ENCODE results near the gene PNMA1. TPM values are rescaled to one million over a fixed set of nuclear protein-coding genes. Genes with fewer than 3 reads are reported as not detected.

Gene PNMA1, protein sequence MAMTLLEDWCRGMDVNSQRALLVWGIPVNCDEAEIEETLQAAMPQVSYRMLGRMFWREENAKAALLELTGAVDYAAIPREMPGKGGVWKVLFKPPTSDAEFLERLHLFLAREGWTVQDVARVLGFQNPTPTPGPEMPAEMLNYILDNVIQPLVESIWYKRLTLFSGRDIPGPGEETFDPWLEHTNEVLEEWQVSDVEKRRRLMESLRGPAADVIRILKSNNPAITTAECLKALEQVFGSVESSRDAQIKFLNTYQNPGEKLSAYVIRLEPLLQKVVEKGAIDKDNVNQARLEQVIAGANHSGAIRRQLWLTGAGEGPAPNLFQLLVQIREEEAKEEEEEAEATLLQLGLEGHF
- 34.5 TPM for polyA plus RNA-seq (2013, experiment 1 of 2)
- 34.4 TPM for polyA plus RNA-seq (2013, experiment 2 of 2)

DNA sequence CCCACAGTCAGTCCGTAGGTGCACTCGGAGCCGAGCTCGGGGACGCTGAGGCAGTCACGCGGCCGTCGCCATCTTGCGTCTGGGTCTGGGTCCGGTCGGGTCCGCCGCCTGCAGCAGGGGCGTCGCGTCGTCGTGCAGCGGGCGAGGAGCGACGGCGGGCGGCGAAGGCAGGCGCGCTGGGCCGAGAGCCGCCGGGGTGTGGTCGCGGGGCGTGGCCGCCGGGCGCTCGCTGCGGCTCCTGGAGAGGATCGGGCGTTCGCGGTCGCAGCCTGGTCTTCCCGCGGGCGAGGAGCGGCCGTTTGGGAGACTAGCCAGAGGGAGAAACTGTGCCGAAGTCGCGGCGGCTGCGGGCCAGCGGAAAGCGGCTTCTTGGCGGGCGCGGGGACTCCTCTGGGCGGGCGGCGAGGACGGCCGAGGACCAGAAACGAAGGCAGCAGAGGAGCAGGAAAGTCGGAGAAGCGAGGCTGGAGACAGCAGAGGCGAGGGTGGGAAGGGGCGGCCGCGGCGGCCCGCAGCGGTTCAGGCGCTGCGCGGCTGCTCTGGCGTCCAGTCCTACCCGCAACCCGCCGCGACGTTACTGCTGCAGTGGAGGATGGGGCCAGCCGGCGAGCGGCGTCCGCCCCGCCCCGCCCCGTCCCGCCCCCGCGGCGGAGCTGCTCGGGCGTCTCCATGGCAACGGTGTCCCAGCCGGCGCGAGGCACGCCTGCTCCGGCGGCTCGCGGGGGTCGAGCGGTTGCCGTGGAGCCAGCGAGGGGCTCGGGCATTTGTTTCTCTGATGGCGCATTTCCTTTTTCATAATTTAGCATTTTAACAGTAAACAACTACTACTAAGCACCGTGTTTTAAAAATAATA lies at the start of gene PNMA1:
TSS of gene PNMA1 (minus strand) at position 582 of the 853 bp plus-strand sequence. CDS start 745 bp downstream, outside the sequence.
- H2BK5ac ChIP-seq (ENCODE audit: low read length) = no peak within 1 kb of the TSS
- peak within 1 kb of the TSS; percentile 90 for H3K18ac ChIP-seq (ENCODE audit: low read length)
- H3K79me2 ChIP-seq (ENCODE audit: control insufficient read depth, insufficient read depth, low read length) = peaks cover 15% of the 10 kb centered on the region
- H3K4me3 ChIP-seq (ENCODE audit: low read length) = peak within 1 kb of the TSS; percentile 49
- no peaks in the 10 kb centered on the region for H3K36me3 ChIP-seq (ENCODE audit: control insufficient read depth, insufficient read depth, low read length)
- H4K5ac ChIP-seq (ENCODE audit: low read length) = no peak within 1 kb of the TSS
- H3K4ac ChIP-seq (ENCODE audit: low read depth, low read length) = no peak within 1 kb of the TSS
- H3K56ac ChIP-seq (ENCODE audit: low read length) = peak within 1 kb of the TSS; percentile 87
- no peak within 1 kb of the TSS for H4K8ac ChIP-seq (ENCODE audit: low read depth, low read length)
- no peak within 1 kb of the TSS for H2AK5ac ChIP-seq (ENCODE audit: low read length)
- no CpG with 5 or more reads among the region's 113 CpGs for WGBS (ENCODE audit: extremely low coverage, insufficient coverage, low lambda C conversion rate)
- H3K4me2 ChIP-seq (ENCODE audit: low read length) = peak within 1 kb of the TSS; percentile 68
- no peak within 1 kb of the TSS for H2BK15ac ChIP-seq (replicated peaks; ENCODE audit: low read depth)
- peak within 1 kb of the TSS; percentile 80 for H3K27ac ChIP-seq (ENCODE audit: low read depth, low read length)
- H2BK120ac ChIP-seq (ENCODE audit: low read depth, low read length) = peak within 1 kb of the TSS; percentile 14
- H3K9ac ChIP-seq (ENCODE audit: low read length) = peak within 1 kb of the TSS; percentile 72
- H3K4me1 ChIP-seq (ENCODE audit: control insufficient read depth, low read depth, low read length) = peaks cover 9% of the 10 kb centered on the region
- H3K23ac ChIP-seq (ENCODE audit: low read length) = peak within 1 kb of the TSS; percentile 91
- no peaks in the 10 kb centered on the region for H3K27me3 ChIP-seq (ENCODE audit: insufficient read depth, low read length, poor library complexity)
- peak; percentile 90 for DNase-seq
- peaks cover 11% of the 10 kb centered on the region for H3K79me1 ChIP-seq (ENCODE audit: low read length)

DNA sequence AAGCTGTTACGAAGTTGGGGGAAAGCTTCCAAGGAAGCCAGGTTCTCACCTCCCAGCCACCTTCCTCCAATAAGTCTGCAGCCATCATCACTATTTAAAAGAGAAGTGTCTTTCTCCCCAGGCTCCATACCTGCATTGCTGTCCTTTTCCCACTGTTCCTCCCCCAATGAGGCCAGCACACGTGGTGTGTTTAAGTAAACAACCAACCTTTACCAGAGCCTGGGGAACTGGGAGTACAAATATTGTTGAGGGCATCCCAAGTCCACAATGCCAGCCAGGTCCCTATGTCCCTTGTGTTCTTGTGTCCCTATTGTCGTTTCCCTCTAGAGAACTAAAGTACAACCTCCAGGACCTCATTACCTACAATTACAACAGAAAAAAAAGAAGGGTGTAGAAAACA lies 49.2 kb upstream of the PNMA1 start:
- no peak overlapping the region for H3K4ac ChIP-seq (ENCODE audit: low read depth, low read length)
- no peaks in the 10 kb centered on the region for H3K79me2 ChIP-seq (ENCODE audit: control insufficient read depth, insufficient read depth, low read length)
- peaks cover 3% of the 10 kb centered on the region for H3K79me1 ChIP-seq (ENCODE audit: low read length)
- H3K56ac ChIP-seq (ENCODE audit: low read length) = no peak overlapping the region
- H3K27me3 ChIP-seq (ENCODE audit: insufficient read depth, low read length, poor library complexity) = no peaks in the 10 kb centered on the region
- no peak overlapping the region for H3K23ac ChIP-seq (ENCODE audit: low read length)
- no peak overlapping the region for H2BK5ac ChIP-seq (ENCODE audit: low read length)
- no peak overlapping the region for H3K27ac ChIP-seq (ENCODE audit: low read depth, low read length)
- H3K4me2 ChIP-seq (ENCODE audit: low read length) = no peak overlapping the region
- no peak overlapping the region for H2AK5ac ChIP-seq (ENCODE audit: low read length)
- H4K8ac ChIP-seq (ENCODE audit: low read depth, low read length) = no peak overlapping the region
- no peak overlapping the region for H2BK15ac ChIP-seq (replicated peaks; ENCODE audit: low read depth)
- no peak overlapping the region for H4K5ac ChIP-seq (ENCODE audit: low read length)
- DNase-seq = no peak
- H3K4me3 ChIP-seq (ENCODE audit: low read length) = no peak overlapping the region
- H3K36me3 ChIP-seq (ENCODE audit: control insufficient read depth, insufficient read depth, low read length) = no peaks in the 10 kb centered on the region
- H3K4me1 ChIP-seq (ENCODE audit: control insufficient read depth, low read depth, low read length) = no peaks in the 10 kb centered on the region
- no peak overlapping the region for H3K18ac ChIP-seq (ENCODE audit: low read length)
- no CpG with 5 or more reads among the region's 3 CpGs for WGBS (ENCODE audit: extremely low coverage, insufficient coverage, low lambda C conversion rate)
- H3K9ac ChIP-seq (ENCODE audit: low read length) = no peak overlapping the region
- no peak overlapping the region for H2BK120ac ChIP-seq (ENCODE audit: low read depth, low read length)

DNA sequence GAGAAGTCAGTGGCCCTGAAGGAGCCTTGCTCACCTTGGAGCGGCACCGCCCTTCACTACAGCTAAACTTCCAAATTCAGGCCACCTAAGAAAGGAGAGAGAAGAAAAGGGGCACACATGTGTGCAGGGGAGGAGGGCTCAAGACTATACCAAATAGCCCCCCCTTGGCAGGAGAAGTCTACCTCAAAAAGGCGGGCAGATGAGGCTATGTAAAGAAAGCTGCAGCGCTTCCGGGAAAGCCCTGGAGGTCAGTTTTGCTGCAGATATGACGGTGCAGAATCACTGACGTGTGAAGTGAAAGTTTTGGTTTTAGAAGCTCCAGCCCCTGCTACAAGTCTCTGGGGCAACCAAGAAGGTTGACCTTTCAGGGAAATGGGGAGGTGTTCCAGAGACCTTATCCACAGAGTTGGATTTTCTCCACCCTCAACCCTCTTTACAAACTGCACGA lies 48.2 kb upstream of the PNMA1 start:
- Histone ChIP-seq H3K4me2 (ENCODE audit: low read length) (no peak overlapping the region), H3K79me1 (ENCODE audit: low read length) (peaks cover 9% of the 10 kb centered on the region), H3K56ac (ENCODE audit: low read length) (no peak overlapping the region), H2BK15ac (replicated peaks; ENCODE audit: low read depth) (no peak overlapping the region), H2BK120ac (ENCODE audit: low read depth, low read length) (no peak overlapping the region), H2AK5ac (ENCODE audit: low read length) (no peak overlapping the region), H3K79me2 (ENCODE audit: control insufficient read depth, insufficient read depth, low read length) (peaks cover 8% of the 10 kb centered on the region), H3K4me3 (ENCODE audit: low read length) (no peak overlapping the region), H3K27me3 (ENCODE audit: insufficient read depth, low read length, poor library complexity) (no peaks in the 10 kb centered on the region), H2BK5ac (ENCODE audit: low read length) (no peak overlapping the region), H4K5ac (ENCODE audit: low read length) (no peak overlapping the region), H3K4me1 (ENCODE audit: control insufficient read depth, low read depth, low read length) (peaks cover 1% of the 10 kb centered on the region), H3K36me3 (ENCODE audit: control insufficient read depth, insufficient read depth, low read length) (no peaks in the 10 kb centered on the region), H3K4ac (ENCODE audit: low read depth, low read length) (no peak overlapping the region), H3K18ac (ENCODE audit: low read length) (no peak overlapping the region), H3K9ac (ENCODE audit: low read length) (no peak overlapping the region), H3K23ac (ENCODE audit: low read length) (peak overlapping the region; percentile 30), H3K27ac (ENCODE audit: low read depth, low read length) (no peak overlapping the region), H4K8ac (ENCODE audit: low read depth, low read length) (no peak overlapping the region)
- WGBS (ENCODE audit: extremely low coverage, insufficient coverage, low lambda C conversion rate) = no CpG with 5 or more reads among the region's 8 CpGs
- DNase-seq = no peak

DNA sequence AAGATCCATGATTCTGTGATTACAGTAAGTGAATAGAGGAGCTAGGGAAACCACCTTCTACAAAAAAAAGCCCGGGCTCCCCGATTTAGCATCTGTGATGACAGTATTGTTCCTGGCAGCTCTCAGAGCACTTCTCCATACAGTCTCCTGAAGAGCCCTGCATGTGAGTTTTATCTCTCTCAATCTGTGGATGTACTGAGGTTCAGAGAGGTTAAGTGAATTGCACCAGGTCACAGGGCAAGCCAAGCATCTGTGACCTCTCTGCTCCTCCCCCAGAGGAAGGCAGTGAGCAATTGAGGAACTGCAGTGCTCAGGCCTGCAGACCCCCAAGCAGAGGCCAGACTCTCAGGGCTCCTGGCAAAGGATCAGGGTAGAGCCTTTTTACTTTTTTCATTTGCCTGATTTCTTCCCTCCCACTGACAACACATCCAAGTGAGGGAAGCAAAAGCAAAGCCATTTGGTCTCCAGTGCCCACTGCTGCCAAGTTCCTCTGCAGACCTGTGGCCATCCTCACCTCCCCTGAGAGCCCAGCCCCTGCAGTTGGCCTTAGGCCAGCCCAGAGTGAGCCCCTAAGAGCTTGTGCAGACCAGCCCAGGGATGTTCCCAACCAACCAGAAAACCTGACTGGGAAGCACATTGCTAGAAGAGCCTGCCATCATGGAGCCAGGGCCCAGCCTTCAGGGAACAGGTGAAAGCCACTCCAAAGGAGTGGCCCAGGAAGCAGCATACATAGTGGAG lies 47.6 kb upstream of the PNMA1 start:
- no peak overlapping the region for H3K4me2 ChIP-seq (ENCODE audit: low read length)
- no peak overlapping the region for H3K4me3 ChIP-seq (ENCODE audit: low read length)
- H3K4ac ChIP-seq (ENCODE audit: low read depth, low read length) = no peak overlapping the region
- H2AK5ac ChIP-seq (ENCODE audit: low read length) = no peak overlapping the region
- peak overlapping the region; percentile 43 for H3K56ac ChIP-seq (ENCODE audit: low read length)
- no peaks in the 10 kb centered on the region for H3K27me3 ChIP-seq (ENCODE audit: insufficient read depth, low read length, poor library complexity)
- peaks cover 9% of the 10 kb centered on the region for H3K79me1 ChIP-seq (ENCODE audit: low read length)
- no peak for DNase-seq
- no peak overlapping the region for H4K5ac ChIP-seq (ENCODE audit: low read length)
- no peak overlapping the region for H3K27ac ChIP-seq (ENCODE audit: low read depth, low read length)
- H3K9ac ChIP-seq (ENCODE audit: low read length) = no peak overlapping the region
- H3K79me2 ChIP-seq (ENCODE audit: control insufficient read depth, insufficient read depth, low read length) = peaks cover 9% of the 10 kb centered on the region
- no peak overlapping the region for H2BK15ac ChIP-seq (replicated peaks; ENCODE audit: low read depth)
- H3K4me1 ChIP-seq (ENCODE audit: control insufficient read depth, low read depth, low read length) = peaks cover 1% of the 10 kb centered on the region
- no peak overlapping the region for H2BK120ac ChIP-seq (ENCODE audit: low read depth, low read length)
- no peak overlapping the region for H3K23ac ChIP-seq (ENCODE audit: low read length)
- H2BK5ac ChIP-seq (ENCODE audit: low read length) = no peak overlapping the region
- no peaks in the 10 kb centered on the region for H3K36me3 ChIP-seq (ENCODE audit: control insufficient read depth, insufficient read depth, low read length)
- no CpG with 5 or more reads among the region's 2 CpGs for WGBS (ENCODE audit: extremely low coverage, insufficient coverage, low lambda C conversion rate)
- no peak overlapping the region for H4K8ac ChIP-seq (ENCODE audit: low read depth, low read length)
- H3K18ac ChIP-seq (ENCODE audit: low read length) = no peak overlapping the region

DNA sequence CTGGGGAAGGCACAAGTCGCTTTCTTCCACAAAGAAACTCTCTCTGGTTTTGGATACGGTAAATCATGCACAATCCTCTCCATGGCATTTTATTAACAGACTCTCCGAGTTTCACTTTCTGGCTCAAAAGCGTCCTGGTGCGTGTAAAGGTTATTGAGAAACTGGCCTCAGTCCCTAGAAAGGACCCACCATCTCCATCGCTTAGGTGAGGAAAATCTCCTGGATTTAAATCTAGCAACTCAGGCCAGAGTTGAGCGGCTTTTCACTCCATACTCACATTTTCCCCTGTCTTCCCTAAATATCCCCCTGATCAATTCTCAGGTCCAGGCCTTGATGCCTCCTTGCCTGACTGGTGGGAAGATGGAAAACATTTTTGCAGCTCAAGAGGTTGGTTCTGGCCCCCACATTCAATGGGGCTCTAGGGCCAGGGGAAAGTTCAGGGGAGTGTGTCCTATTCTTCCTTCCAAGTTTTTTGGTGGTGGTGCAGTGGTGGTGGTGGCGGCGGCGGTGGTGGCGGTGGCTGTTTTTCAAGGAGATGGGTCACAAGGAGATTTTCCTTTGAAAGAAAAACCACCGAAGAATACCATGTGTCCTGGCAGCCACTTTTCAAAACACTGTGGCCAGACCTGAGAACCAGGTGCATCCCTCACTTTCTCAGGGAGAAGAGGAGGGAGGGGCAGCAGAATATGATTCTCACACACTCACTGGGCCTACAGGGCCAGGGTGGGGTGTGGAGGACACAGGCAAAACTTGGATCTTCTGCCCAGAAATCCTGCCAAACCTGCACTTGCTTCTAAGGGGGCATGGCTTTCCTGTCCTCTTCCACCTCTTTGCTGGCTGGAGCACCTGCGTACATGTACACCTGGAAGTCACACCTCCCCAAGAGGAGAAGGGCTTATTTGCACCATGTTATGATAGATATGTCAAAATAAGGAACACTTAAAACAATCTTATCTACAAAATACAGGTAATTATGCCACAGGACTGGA lies 46.7 kb upstream of the PNMA1 start:
- Histone ChIP-seq H3K23ac (ENCODE audit: low read length) (no peak overlapping the region), H3K4me1 (ENCODE audit: control insufficient read depth, low read depth, low read length) (peaks cover 1% of the 10 kb centered on the region), H3K56ac (ENCODE audit: low read length) (peak overlapping the region; percentile 68), H2BK5ac (ENCODE audit: low read length) (no peak overlapping the region), H3K36me3 (ENCODE audit: control insufficient read depth, insufficient read depth, low read length) (no peaks in the 10 kb centered on the region), H3K27ac (ENCODE audit: low read depth, low read length) (peak overlapping the region; percentile 25), H3K4me3 (ENCODE audit: low read length) (no peak overlapping the region), H3K27me3 (ENCODE audit: insufficient read depth, low read length, poor library complexity) (no peaks in the 10 kb centered on the region), H4K5ac (ENCODE audit: low read length) (no peak overlapping the region), H3K4ac (ENCODE audit: low read depth, low read length) (no peak overlapping the region), H3K18ac (ENCODE audit: low read length) (peak overlapping the region; percentile 41), H2BK120ac (ENCODE audit: low read depth, low read length) (no peak overlapping the region), H3K79me1 (ENCODE audit: low read length) (peaks cover 16% of the 10 kb centered on the region), H2AK5ac (ENCODE audit: low read length) (no peak overlapping the region), H3K4me2 (ENCODE audit: low read length) (peak overlapping the region; percentile 58), H4K8ac (ENCODE audit: low read depth, low read length) (no peak overlapping the region), H3K9ac (ENCODE audit: low read length) (peak overlapping the region; percentile 63), H3K79me2 (ENCODE audit: control insufficient read depth, insufficient read depth, low read length) (peaks cover 17% of the 10 kb centered on the region), H2BK15ac (replicated peaks; ENCODE audit: low read depth) (no peak overlapping the region)
- no peak for DNase-seq
- WGBS (ENCODE audit: extremely low coverage, insufficient coverage, low lambda C conversion rate) = no CpG with 5 or more reads among the region's 13 CpGs
